HL-60 (cell line): ENCODE data around the gene TNRC6A.

ENCODE experiments used
- CTCF ChIP-seq: IDR thresholded peaks from one replicate; pipeline ENCODE4 v1.5.1; 2011; ENCODE audit warnings: low read length, control low read depth, inconsistent platforms; ENCODE audit not compliant: insufficient read depth
- GABPA ChIP-seq: IDR thresholded peaks from 2 replicates; pipeline ENCODE4 v1.6.1; 2012; ENCODE audit warnings: low read depth
- POLR2AphosphoS5 ChIP-seq: IDR thresholded peaks from 2 replicates; pipeline ENCODE4 v1.6.1; 2012; ENCODE audit warnings: low read depth
- SPI1 ChIP-seq: IDR thresholded peaks from 2 replicates; pipeline ENCODE4 v1.6.1; 2012; ENCODE audit warnings: low read depth, mild to moderate bottlenecking, borderline replicate concordance

GRCh38 chr16:24778671-24779070, 49.2 kb downstream of the TNRC6A start:
- no peak for TF ChIP-seq CTCF
- TF ChIP-seq POLR2AphosphoS5: no peak
- TF ChIP-seq SPI1: no peak
- no peak for TF ChIP-seq GABPA
